ENCODE results near the gene LSG1. TPM values are rescaled to one million over a fixed set of nuclear protein-coding genes. Genes with fewer than 3 reads are reported as not detected.

LSG1 gene
- total RNA-seq, 2 donors from 2014 or later, result 19.0 to 34.8 TPM

- Histone ChIP-seq H3K9ac (ENCODE audit: low read depth in 2 of 2, low read length in 2 of 2) (no peak overlapping the region), H3K4me3 (no peak overlapping the region), H3K9me3 (no peaks in the 10 kb centered on the region), H3K4me1 (no peaks in the 10 kb centered on the region), H3K27me3 (no peaks in the 10 kb centered on the region), H3K36me3 (no peaks in the 10 kb centered on the region), H3K27ac (no peak overlapping the region)
- no peak for TF ChIP-seq CTCF (IDR thresholded peaks at IDR 0.05)
- DNase-seq, result no peak
- intact Hi-C loops (cut with DNase I), result no loop called here
These were observed 33.8 kb upstream of the LSG1 start for GRCh38 chr3:194705761-194706160.

- Histone ChIP-seq H3K4me3 (no peak overlapping the region), H3K27ac (no peak overlapping the region), H3K36me3 (no peaks in the 10 kb centered on the region), H3K9me3 (no peaks in the 10 kb centered on the region), H3K27me3 (no peaks in the 10 kb centered on the region), H3K4me1 (no peaks in the 10 kb centered on the region), H3K9ac (ENCODE audit: low read depth in 2 of 2, low read length in 2 of 2) (no peak overlapping the region)
- no peak for TF ChIP-seq CTCF (IDR thresholded peaks at IDR 0.05)
- DNase-seq, result no peak
- intact Hi-C loops (cut with DNase I), result no loop called here
These were observed 33.2 kb upstream of the LSG1 start for GRCh38 chr3:194705227-194705626.

- H3K9me3 ChIP-seq, result no peaks in the 10 kb centered on the region
- intact Hi-C loops (cut with DNase I), result no loop called here
- DNase-seq, result no peak
- no peaks in the 10 kb centered on the region for H3K4me1 ChIP-seq
- H3K27ac ChIP-seq, result no peak overlapping the region
- no peak overlapping the region for H3K4me3 ChIP-seq
- H3K9ac ChIP-seq (ENCODE audit: low read depth in 2 of 2, low read length in 2 of 2), result no peak overlapping the region
- H3K36me3 ChIP-seq, result no peaks in the 10 kb centered on the region
- TF ChIP-seq CTCF (IDR thresholded peaks at IDR 0.05), result no peak
- H3K27me3 ChIP-seq, result no peaks in the 10 kb centered on the region
These were observed 30.6 kb upstream of the LSG1 start for GRCh38 chr3:194702545-194702944.

- H3K9me3 ChIP-seq, result no peaks in the 10 kb centered on the region
- no peak overlapping the region for H3K9ac ChIP-seq (ENCODE audit: low read depth in 2 of 2, low read length in 2 of 2)
- H3K4me3 ChIP-seq, result no peak overlapping the region
- no peak overlapping the region for H3K27ac ChIP-seq
- DNase-seq, result no peak
- no peaks in the 10 kb centered on the region for H3K27me3 ChIP-seq
- H3K36me3 ChIP-seq, result no peaks in the 10 kb centered on the region
- no peak for TF ChIP-seq CTCF (IDR thresholded peaks at IDR 0.05)
- intact Hi-C loops (cut with DNase I), result loop anchor here (10.0 kb wide), 1 partner anchor 268 kb away; no protein-coding TSS in a partner anchor
- no peaks in the 10 kb centered on the region for H3K4me1 ChIP-seq
These were observed 24.7 kb upstream of the LSG1 start for GRCh38 chr3:194696702-194697101.

GRCh38 chr3:194691481-194692283, 19.7 kb upstream of the LSG1 start:
- peaks cover 14% of the 10 kb centered on the region for H3K4me1 ChIP-seq
- H3K9ac ChIP-seq (ENCODE audit: low read depth in 2 of 2, low read length in 2 of 2), result no peak overlapping the region
- no peak overlapping the region for H3K27ac ChIP-seq
- H3K4me3 ChIP-seq, result no peak overlapping the region
- intact Hi-C loops (cut with DNase I), result loop anchor here (10.0 kb wide), 1 partner anchor 273 kb away; no protein-coding TSS in a partner anchor
- H3K36me3 ChIP-seq, result no peaks in the 10 kb centered on the region
- no peaks in the 10 kb centered on the region for H3K9me3 ChIP-seq
- no peak for DNase-seq
- H3K27me3 ChIP-seq, result no peaks in the 10 kb centered on the region
- TF ChIP-seq CTCF (IDR thresholded peaks at IDR 0.05), result no peak
